Activated CD4-positive, alpha-beta T cell treated with anti-CD3 and anti-CD28 coated beads, Interleukin-2, amount 10 ng/mL, durations not matched to agents 24 days and 14 days (primary cell): ENCODE measurements around the gene MRRF. TPM values are rescaled to one million over a fixed set of nuclear protein-coding genes. Genes with fewer than 3 reads are reported as not detected.

Experiments used
- DNase-seq: peaks from one replicate; pipeline ENCODE4 v3.0.0; 2022
- H3K27ac Mint-ChIP-seq: one replicate; pipeline ENCODE4 v1.8.0; 2022; ENCODE audit warnings: mild to moderate bottlenecking, mixed read lengths
- H3K27me3 Mint-ChIP-seq: one replicate; pipeline ENCODE4 v1.8.0; 2022; ENCODE audit warnings: mixed read lengths
- H3K36me3 Mint-ChIP-seq: one replicate; pipeline ENCODE4 v1.8.0; 2022; ENCODE audit warnings: low read depth, mild to moderate bottlenecking, mixed read lengths
- H3K4me1 Mint-ChIP-seq: one replicate; pipeline ENCODE4 v1.8.0; 2021; ENCODE audit warnings: mixed read lengths
- H3K4me3 Mint-ChIP-seq: one replicate; pipeline ENCODE4 v1.8.0; 2022; ENCODE audit warnings: mild to moderate bottlenecking, moderate library complexity, mixed read lengths
- H3K9me3 Mint-ChIP-seq: one replicate; pipeline ENCODE4 v1.8.0; 2021; ENCODE audit warnings: mixed read lengths
- intact Hi-C: fragments of 100-400 bp; cut with micrococcal nuclease; formaldehyde crosslinking; loops from one replicate; pipeline ENCODE4 v1.15.1; 2023
- total RNA-seq: library from RNA; stranded (reverse); gene quantifications from 2 replicates; pipeline ENCODE4 v1.2.3, GENCODE V29; 2022

The MRRF gene
- total RNA-seq, 1 donor from 2014 or later = 73.1 TPM

- Mint-ChIP-seq H3K4me1 (peaks cover 5% of the 10 kb centered on the region), H3K9me3 (peaks cover 4% of the 10 kb centered on the region), H3K4me3 (no peak overlapping the region), H3K27ac (no peak overlapping the region), H3K27me3 (no peaks in the 10 kb centered on the region), H3K36me3 (peaks cover 62% of the 10 kb centered on the region)
- intact Hi-C loops = no loop called here
- DNase-seq = no peak
Observed at GRCh38 chr9:122276096-122276495, 11.4 kb downstream of the MRRF start.

GRCh38 chr9:122277285-122277897 lies 12.7 kb downstream of the MRRF start:
- no peak overlapping the region for H3K27ac Mint-ChIP-seq
- intact Hi-C loops = no loop called here
- H3K4me1 Mint-ChIP-seq = peaks cover 5% of the 10 kb centered on the region
- H3K4me3 Mint-ChIP-seq = no peak overlapping the region
- peaks cover 4% of the 10 kb centered on the region for H3K9me3 Mint-ChIP-seq
- DNase-seq = no peak
- peaks cover 60% of the 10 kb centered on the region for H3K36me3 Mint-ChIP-seq
- no peaks in the 10 kb centered on the region for H3K27me3 Mint-ChIP-seq

- Mint-ChIP-seq H3K4me3 (no peak overlapping the region), H3K4me1 (no peaks in the 10 kb centered on the region), H3K36me3 (peaks cover 43% of the 10 kb centered on the region), H3K9me3 (peaks cover 3% of the 10 kb centered on the region), H3K27me3 (no peaks in the 10 kb centered on the region), H3K27ac (no peak overlapping the region)
- intact Hi-C loops = no loop called here
- no peak for DNase-seq
Observed at GRCh38 chr9:122281368-122281767, 16.7 kb downstream of the MRRF start.

GRCh38 chr9:122286764-122287163 lies 22.1 kb downstream of the MRRF start:
- DNase-seq = no peak
- Mint-ChIP-seq H3K27me3 (no peaks in the 10 kb centered on the region), H3K4me3 (no peak overlapping the region), H3K4me1 (no peaks in the 10 kb centered on the region), H3K9me3 (no peaks in the 10 kb centered on the region), H3K27ac (no peak overlapping the region), H3K36me3 (peaks cover 42% of the 10 kb centered on the region)
- intact Hi-C loops = no loop called here

- Mint-ChIP-seq H3K4me3 (no peak overlapping the region), H3K36me3 (peaks cover 43% of the 10 kb centered on the region), H3K9me3 (no peaks in the 10 kb centered on the region)
Observed at GRCh38 chr9:122287214-122287720, 22.6 kb downstream of the MRRF start.

GRCh38 chr9:122291458-122291857 lies 26.8 kb downstream of the MRRF start:
- H3K4me1 Mint-ChIP-seq = no peaks in the 10 kb centered on the region
- DNase-seq = no peak
- no peaks in the 10 kb centered on the region for H3K27me3 Mint-ChIP-seq
- H3K27ac Mint-ChIP-seq = no peak overlapping the region
- peaks cover 52% of the 10 kb centered on the region for H3K36me3 Mint-ChIP-seq
- H3K9me3 Mint-ChIP-seq = no peaks in the 10 kb centered on the region
- H3K4me3 Mint-ChIP-seq = no peak overlapping the region
- intact Hi-C loops = loop anchor here (10.0 kb wide), 1 partner anchor 47 kb away; no protein-coding TSS in a partner anchor

More at GRCh38 chr9:122287214-122287720, 22.6 kb downstream of the MRRF start:
- no peaks in the 10 kb centered on the region for H3K4me1 Mint-ChIP-seq
- DNase-seq = no peak
- H3K27ac Mint-ChIP-seq = no peak overlapping the region
- H3K27me3 Mint-ChIP-seq = no peaks in the 10 kb centered on the region
- intact Hi-C loops = no loop called here

GRCh38 chr9:122294531-122294930 lies 29.8 kb downstream of the MRRF start:
- DNase-seq = no peak
- H3K27me3 Mint-ChIP-seq = no peaks in the 10 kb centered on the region
- peaks cover 41% of the 10 kb centered on the region for H3K36me3 Mint-ChIP-seq
- intact Hi-C loops = loop anchor here (10.0 kb wide), 1 partner anchor 50 kb away; no protein-coding TSS in a partner anchor
- no peaks in the 10 kb centered on the region for H3K4me1 Mint-ChIP-seq
- H3K4me3 Mint-ChIP-seq = no peak overlapping the region
- no peaks in the 10 kb centered on the region for H3K9me3 Mint-ChIP-seq
- no peak overlapping the region for H3K27ac Mint-ChIP-seq

- Mint-ChIP-seq H3K4me1 (no peaks in the 10 kb centered on the region), H3K27me3 (no peaks in the 10 kb centered on the region), H3K36me3 (peaks cover 38% of the 10 kb centered on the region), H3K27ac (no peak overlapping the region), H3K9me3 (no peaks in the 10 kb centered on the region), H3K4me3 (no peak overlapping the region)
- DNase-seq = no peak
- intact Hi-C loops = loop anchor here (10.0 kb wide), 1 partner anchor 53 kb away; no protein-coding TSS in a partner anchor
Observed at GRCh38 chr9:122297512-122297911, 32.8 kb downstream of the MRRF start.

- no peaks in the 10 kb centered on the region for H3K27me3 Mint-ChIP-seq
- intact Hi-C loops = no loop called here
- DNase-seq = no peak
- peaks cover 7% of the 10 kb centered on the region for H3K4me1 Mint-ChIP-seq
- H3K9me3 Mint-ChIP-seq = no peaks in the 10 kb centered on the region
- H3K4me3 Mint-ChIP-seq = no peak overlapping the region
- peaks cover 20% of the 10 kb centered on the region for H3K36me3 Mint-ChIP-seq
- H3K27ac Mint-ChIP-seq = no peak overlapping the region
Observed at GRCh38 chr9:122302237-122303093, 37.8 kb downstream of the MRRF start.

GRCh38 chr9:122307061-122307460 lies 42.4 kb downstream of the MRRF start:
- Mint-ChIP-seq H3K4me3 (no peak overlapping the region), H3K9me3 (no peaks in the 10 kb centered on the region), H3K4me1 (peaks cover 7% of the 10 kb centered on the region), H3K27me3 (no peaks in the 10 kb centered on the region), H3K36me3 (peaks cover 25% of the 10 kb centered on the region), H3K27ac (no peak overlapping the region)
- no peak for DNase-seq
- intact Hi-C loops = no loop called here

- H3K4me1 Mint-ChIP-seq = peaks cover 7% of the 10 kb centered on the region
- H3K4me3 Mint-ChIP-seq = no peak overlapping the region
- H3K27me3 Mint-ChIP-seq = no peaks in the 10 kb centered on the region
- no peaks in the 10 kb centered on the region for H3K9me3 Mint-ChIP-seq
- H3K36me3 Mint-ChIP-seq = peaks cover 31% of the 10 kb centered on the region
- H3K27ac Mint-ChIP-seq = no peak overlapping the region
- no peak for DNase-seq
- intact Hi-C loops = no loop called here
Observed at GRCh38 chr9:122307925-122308324, 43.2 kb downstream of the MRRF start.

- Mint-ChIP-seq H3K9me3 (no peaks in the 10 kb centered on the region), H3K36me3 (peaks cover 41% of the 10 kb centered on the region), H3K27ac (no peak overlapping the region), H3K4me3 (no peak overlapping the region), H3K27me3 (no peaks in the 10 kb centered on the region), H3K4me1 (no peaks in the 10 kb centered on the region)
- intact Hi-C loops = no loop called here
- DNase-seq = no peak
Observed at GRCh38 chr9:122309861-122310260, 45.2 kb downstream of the MRRF start.

- Mint-ChIP-seq H3K9me3 (no peaks in the 10 kb centered on the region), H3K4me3 (no peak overlapping the region), H3K4me1 (no peaks in the 10 kb centered on the region)
Observed at GRCh38 chr9:122314165-122314564, 49.5 kb downstream of the MRRF start.

GRCh38 chr9:122315534-122315933 lies 50.9 kb downstream of the MRRF start:
- Mint-ChIP-seq H3K9me3 (no peaks in the 10 kb centered on the region), H3K36me3 (peaks cover 33% of the 10 kb centered on the region), H3K27me3 (no peaks in the 10 kb centered on the region), H3K4me3 (no peak overlapping the region), H3K4me1 (no peaks in the 10 kb centered on the region), H3K27ac (no peak overlapping the region)
- intact Hi-C loops = no loop called here
- DNase-seq = no peak

More at GRCh38 chr9:122314165-122314564, 49.5 kb downstream of the MRRF start:
- H3K27ac Mint-ChIP-seq = no peak overlapping the region
- intact Hi-C loops = no loop called here
- peaks cover 38% of the 10 kb centered on the region for H3K36me3 Mint-ChIP-seq
- DNase-seq = no peak
- H3K27me3 Mint-ChIP-seq = no peaks in the 10 kb centered on the region
